Glomerular visceral epithelial cell (primary cell): Measurements from ENCODE around the gene POLR2J2.
"Not testable (repeated sequence)": the region's sequence is repeated elsewhere in the genome, so short reads cannot be mapped to it uniquely, and the experiment has no call there.

Experiments used
- DNase-seq: peaks from one replicate; pipeline ENCODE4 v3.0.0-alpha.2; 2016; ENCODE audit errors: extremely low spot score

The POLR2J2 gene

GRCh38 chr7:102671956-102672307, 469 bp upstream of the POLR2J2 start:
- DNase-seq = not testable (repeated sequence)

- not testable (repeated sequence) for DNase-seq
These were observed 3.9 kb downstream of the POLR2J2 start for GRCh38 chr7:102667523-102667922.

GRCh38 chr7:102666850-102667249, 4.6 kb downstream of the POLR2J2 start:
- not testable (repeated sequence) for DNase-seq

- not testable (repeated sequence) for DNase-seq
These were observed 6.7 kb downstream of the POLR2J2 start for GRCh38 chr7:102664765-102665164.

GRCh38 chr7:102649924-102650323, 21.5 kb downstream of the POLR2J2 start, which contains the start of gene SPDYE2B:
SPDYE2B (plus strand) TSS chr7:102650319; CDS start chr7:102652349, 2,030 bp downstream.
- DNase-seq = not testable (repeated sequence)

- DNase-seq = not testable (repeated sequence)
These were observed 23.6 kb downstream of the POLR2J2 start for GRCh38 chr7:102647813-102648212.

- not testable (repeated sequence) for DNase-seq
These were observed 28.1 kb downstream of the POLR2J2 start for GRCh38 chr7:102643404-102643803.

GRCh38 chr7:102642691-102643090, 28.8 kb downstream of the POLR2J2 start, which contains the start of gene UPK3BL1:
UPK3BL1 (minus strand) TSS chr7:102642791; CDS start chr7:102642741, 50 bp downstream.
- DNase-seq = not testable (repeated sequence)

GRCh38 chr7:102638848-102639247, 32.6 kb downstream of the POLR2J2 start:
- not testable (repeated sequence) for DNase-seq

- not testable (repeated sequence) for DNase-seq
These were observed 34.5 kb downstream of the POLR2J2 start for GRCh38 chr7:102636956-102637355.

- DNase-seq = not testable (repeated sequence)
These were observed 36.1 kb downstream of the POLR2J2 start for GRCh38 chr7:102635354-102635753.

- DNase-seq = not testable (repeated sequence)
These were observed 37.2 kb downstream of the POLR2J2 start for GRCh38 chr7:102634299-102634698.

- not testable (repeated sequence) for DNase-seq
These were observed 40.8 kb downstream of the POLR2J2 start for GRCh38 chr7:102630622-102631021.

GRCh38 chr7:102627271-102627904, 44.1 kb downstream of the POLR2J2 start:
- DNase-seq = not testable (repeated sequence)

GRCh38 chr7:102618122-102618521, 53.3 kb downstream of the POLR2J2 start:
- DNase-seq = peak; percentile 0

- not testable (repeated sequence) for DNase-seq
These were observed 54.8 kb downstream of the POLR2J2 start, which contains the start of gene RASA4 for GRCh38 chr7:102616507-102617125. RASA4 (minus strand) TSS chr7:102616756; CDS start chr7:102616689, 67 bp downstream.
